ENCODE measurements around the gene TOP2B.

The TOP2B gene

DNA sequence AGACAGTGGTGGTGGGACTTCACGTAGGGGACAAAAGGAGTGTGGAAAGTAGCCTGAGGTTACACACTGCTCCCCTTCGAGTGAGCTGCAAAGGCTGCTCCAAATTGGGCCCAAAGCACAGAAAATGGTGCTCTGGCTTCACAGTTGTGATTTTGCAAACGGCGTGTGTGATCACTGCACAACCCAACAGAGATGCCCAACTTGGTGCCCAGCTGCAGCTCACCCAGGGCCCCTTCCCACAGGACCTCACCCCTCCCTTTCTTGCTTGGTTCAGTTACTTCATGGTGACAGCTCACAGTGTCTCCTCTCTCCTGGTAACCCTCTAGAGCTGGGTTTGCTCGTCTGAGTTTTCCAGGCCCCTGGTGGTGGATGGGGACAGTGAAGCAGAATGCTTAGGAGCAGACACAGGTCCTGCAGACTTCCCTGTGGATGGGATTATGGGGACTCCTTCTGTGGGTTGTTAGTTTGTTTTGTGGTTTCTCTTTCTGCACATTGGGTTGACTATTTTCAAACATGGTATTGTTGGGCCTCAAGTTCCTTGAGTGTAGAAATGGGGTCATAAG lies 98.3 kb downstream of the TOP2B start:
- Histone ChIP-seq H3K9ac (ENCODE audit: low read depth, low read length, poor library complexity, severe bottlenecking) (no peak overlapping the region), H3K9me3 (ENCODE audit: insufficient read depth, low read depth, low read length) (no peaks in the 10 kb centered on the region), H3K27me3 (ENCODE audit: insufficient read depth, low read length, poor library complexity, severe bottlenecking) (no peaks in the 10 kb centered on the region), H2AFZ (ENCODE audit: low read length) (no peak overlapping the region), H3K79me2 (ENCODE audit: insufficient read depth, low read length) (no peaks in the 10 kb centered on the region), H3F3A (ENCODE audit: low read depth) (no peaks in the 10 kb centered on the region), H3K4me1 (ENCODE audit: insufficient read depth, low read length, poor library complexity, severe bottlenecking) (no peaks in the 10 kb centered on the region), H3K4me3 (ENCODE audit: low read length, poor library complexity, severe bottlenecking) (no peak overlapping the region), H3K36me3 (ENCODE audit: insufficient read depth, low read length) (no peaks in the 10 kb centered on the region), H3K9me2 (replicated peaks; ENCODE audit: low read depth, low read length) (no peaks in the 10 kb centered on the region), H4K20me1 (ENCODE audit: insufficient read depth, low read length, poor library complexity, severe bottlenecking) (no peaks in the 10 kb centered on the region), H3K4me2 (ENCODE audit: low read depth, low read length, poor library complexity, severe bottlenecking) (no peak overlapping the region)
- TF ChIP-seq, protein P1, sequence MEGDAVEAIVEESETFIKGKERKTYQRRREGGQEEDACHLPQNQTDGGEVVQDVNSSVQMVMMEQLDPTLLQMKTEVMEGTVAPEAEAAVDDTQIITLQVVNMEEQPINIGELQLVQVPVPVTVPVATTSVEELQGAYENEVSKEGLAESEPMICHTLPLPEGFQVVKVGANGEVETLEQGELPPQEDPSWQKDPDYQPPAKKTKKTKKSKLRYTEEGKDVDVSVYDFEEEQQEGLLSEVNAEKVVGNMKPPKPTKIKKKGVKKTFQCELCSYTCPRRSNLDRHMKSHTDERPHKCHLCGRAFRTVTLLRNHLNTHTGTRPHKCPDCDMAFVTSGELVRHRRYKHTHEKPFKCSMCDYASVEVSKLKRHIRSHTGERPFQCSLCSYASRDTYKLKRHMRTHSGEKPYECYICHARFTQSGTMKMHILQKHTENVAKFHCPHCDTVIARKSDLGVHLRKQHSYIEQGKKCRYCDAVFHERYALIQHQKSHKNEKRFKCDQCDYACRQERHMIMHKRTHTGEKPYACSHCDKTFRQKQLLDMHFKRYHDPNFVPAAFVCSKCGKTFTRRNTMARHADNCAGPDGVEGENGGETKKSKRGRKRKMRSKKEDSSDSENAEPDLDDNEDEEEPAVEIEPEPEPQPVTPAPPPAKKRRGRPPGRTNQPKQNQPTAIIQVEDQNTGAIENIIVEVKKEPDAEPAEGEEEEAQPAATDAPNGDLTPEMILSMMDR (conservative IDR thresholded peaks at IDR 0.05; ENCODE audit: low read length) = 0 out of 2 replicates have a peak, but pooled peaks have one; percentile 18
- no peak for TF ChIP-seq EZH2phosphoT487 (IDR thresholded peaks at IDR 0.05; ENCODE audit: borderline replicate concordance)

DNA sequence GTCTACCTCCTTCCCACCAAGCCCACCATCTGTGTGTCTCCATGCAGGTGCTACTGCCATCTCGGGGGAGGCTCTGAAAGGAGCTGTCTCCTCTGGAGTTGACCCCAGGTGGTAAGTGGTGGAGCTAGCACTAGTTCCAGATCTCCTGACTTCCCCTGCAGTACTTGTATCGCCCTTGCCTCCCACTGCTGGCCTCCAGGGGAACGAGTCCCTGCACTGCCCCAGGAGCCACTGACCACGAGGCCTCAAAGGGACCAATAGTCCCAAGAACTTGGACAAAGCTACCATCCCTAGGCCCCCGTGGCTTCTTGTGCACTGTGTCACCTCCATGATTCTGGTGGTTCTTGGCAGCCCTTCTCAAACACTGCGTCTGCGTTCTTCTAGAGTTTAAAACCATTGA lies 98.9 kb downstream of the TOP2B start:
- H3K4me3 ChIP-seq (ENCODE audit: low read length, poor library complexity, severe bottlenecking) = no peak overlapping the region
- H3K9me3 ChIP-seq (ENCODE audit: insufficient read depth, low read depth, low read length) = no peaks in the 10 kb centered on the region
- no peaks in the 10 kb centered on the region for H3K36me3 ChIP-seq (ENCODE audit: insufficient read depth, low read length)
- no peak overlapping the region for H2AFZ ChIP-seq (ENCODE audit: low read length)
- H3K9ac ChIP-seq (ENCODE audit: low read depth, low read length, poor library complexity, severe bottlenecking) = no peak overlapping the region
- no peaks in the 10 kb centered on the region for H4K20me1 ChIP-seq (ENCODE audit: insufficient read depth, low read length, poor library complexity, severe bottlenecking)
- H3K27me3 ChIP-seq (ENCODE audit: insufficient read depth, low read length, poor library complexity, severe bottlenecking) = no peaks in the 10 kb centered on the region
- no peaks in the 10 kb centered on the region for H3K4me1 ChIP-seq (ENCODE audit: insufficient read depth, low read length, poor library complexity, severe bottlenecking)
- no peaks in the 10 kb centered on the region for H3K79me2 ChIP-seq (ENCODE audit: insufficient read depth, low read length)
- TF ChIP-seq EZH2phosphoT487 (IDR thresholded peaks at IDR 0.05; ENCODE audit: borderline replicate concordance) = no peak
- TF ChIP-seq, protein P1 (conservative IDR thresholded peaks at IDR 0.05; ENCODE audit: low read length) = no peak
- H3K4me2 ChIP-seq (ENCODE audit: low read depth, low read length, poor library complexity, severe bottlenecking) = no peak overlapping the region
- no peaks in the 10 kb centered on the region for H3F3A ChIP-seq (ENCODE audit: low read depth)
- no peaks in the 10 kb centered on the region for H3K9me2 ChIP-seq (replicated peaks; ENCODE audit: low read depth, low read length)

DNA sequence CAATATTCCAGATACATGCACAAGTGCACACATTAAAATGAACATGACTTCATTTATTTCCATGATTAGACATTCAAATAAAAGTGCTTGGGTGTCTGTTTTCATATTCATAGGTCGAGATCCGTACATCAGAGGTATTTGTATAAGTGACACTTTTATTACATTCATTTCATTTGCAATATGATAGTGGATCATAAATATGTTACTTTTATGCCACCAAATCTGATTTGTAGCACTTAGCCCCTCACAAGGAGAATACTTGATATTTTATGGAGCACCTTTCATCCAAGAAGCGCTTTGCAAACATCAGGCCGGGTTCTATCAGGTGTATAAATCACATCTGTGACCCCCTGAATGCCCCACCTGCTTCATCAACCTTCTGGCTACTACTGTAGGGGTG lies 100.6 kb downstream of the TOP2B start:
- Histone ChIP-seq H3K4me3 (ENCODE audit: low read length, poor library complexity, severe bottlenecking) (no peak overlapping the region), H3K79me2 (ENCODE audit: insufficient read depth, low read length) (no peaks in the 10 kb centered on the region), H3K36me3 (ENCODE audit: insufficient read depth, low read length) (no peaks in the 10 kb centered on the region), H3K9ac (ENCODE audit: low read depth, low read length, poor library complexity, severe bottlenecking) (no peak overlapping the region), H3K9me3 (ENCODE audit: insufficient read depth, low read depth, low read length) (no peaks in the 10 kb centered on the region), H3K4me1 (ENCODE audit: insufficient read depth, low read length, poor library complexity, severe bottlenecking) (no peaks in the 10 kb centered on the region), H3K27me3 (ENCODE audit: insufficient read depth, low read length, poor library complexity, severe bottlenecking) (no peaks in the 10 kb centered on the region), H3K9me2 (replicated peaks; ENCODE audit: low read depth, low read length) (no peaks in the 10 kb centered on the region), H3F3A (ENCODE audit: low read depth) (no peaks in the 10 kb centered on the region), H3K4me2 (ENCODE audit: low read depth, low read length, poor library complexity, severe bottlenecking) (no peak overlapping the region), H4K20me1 (ENCODE audit: insufficient read depth, low read length, poor library complexity, severe bottlenecking) (no peaks in the 10 kb centered on the region), H2AFZ (ENCODE audit: low read length) (no peak overlapping the region)
- TF ChIP-seq EZH2phosphoT487 (IDR thresholded peaks at IDR 0.05; ENCODE audit: borderline replicate concordance) = no peak
- TF ChIP-seq, protein P1 (conservative IDR thresholded peaks at IDR 0.05; ENCODE audit: low read length) = no peak
